ENCODE measurements around the gene CXADR. TPM values are rescaled to one million over a fixed set of nuclear protein-coding genes. Genes with fewer than 3 reads are reported as not detected.

CXADR gene
- total RNA-seq, 1 donor from 2014 or later: 0.16 TPM

GRCh38 chr21:17576080-17576835 lies 63.4 kb downstream of the CXADR start:
- no peak for DNase-seq
- intact Hi-C loops (cut with micrococcal nuclease): no loop called here
- peaks cover 8% of the 10 kb centered on the region for H3K27me3 Mint-ChIP-seq
- H3K4me3 Mint-ChIP-seq: no peak overlapping the region
- no peak overlapping the region for H3K27ac Mint-ChIP-seq
- no peaks in the 10 kb centered on the region for H3K4me1 Mint-ChIP-seq
- no peaks in the 10 kb centered on the region for H3K36me3 Mint-ChIP-seq (ENCODE audit: low read depth)
- no peaks in the 10 kb centered on the region for H3K9me3 Mint-ChIP-seq

GRCh38 chr21:17577701-17578100 lies 64.9 kb downstream of the CXADR start:
- intact Hi-C loops (cut with micrococcal nuclease): no loop called here
- no peak for DNase-seq

GRCh38 chr21:17578162-17578561 lies 65.3 kb downstream of the CXADR start:
- intact Hi-C loops (cut with micrococcal nuclease): no loop called here
- no peak for DNase-seq
- no peak overlapping the region for H3K4me3 Mint-ChIP-seq
- H3K27me3 Mint-ChIP-seq: peaks cover 13% of the 10 kb centered on the region
- H3K36me3 Mint-ChIP-seq (ENCODE audit: low read depth): no peaks in the 10 kb centered on the region
- H3K27ac Mint-ChIP-seq: no peak overlapping the region
- no peaks in the 10 kb centered on the region for H3K4me1 Mint-ChIP-seq
- no peaks in the 10 kb centered on the region for H3K9me3 Mint-ChIP-seq

More at GRCh38 chr21:17577701-17578100, 64.9 kb downstream of the CXADR start:
- Mint-ChIP-seq H3K4me3 (no peak overlapping the region), H3K27me3 (peaks cover 12% of the 10 kb centered on the region), H3K27ac (no peak overlapping the region), H3K36me3 (ENCODE audit: low read depth) (no peaks in the 10 kb centered on the region), H3K4me1 (no peaks in the 10 kb centered on the region), H3K9me3 (no peaks in the 10 kb centered on the region)

GRCh38 chr21:17578876-17579275 lies 66.0 kb downstream of the CXADR start:
- Mint-ChIP-seq H3K27ac (no peak overlapping the region), H3K36me3 (ENCODE audit: low read depth) (no peaks in the 10 kb centered on the region), H3K4me3 (no peak overlapping the region), H3K9me3 (no peaks in the 10 kb centered on the region), H3K27me3 (peaks cover 13% of the 10 kb centered on the region), H3K4me1 (no peaks in the 10 kb centered on the region)
- no peak for DNase-seq
- intact Hi-C loops (cut with micrococcal nuclease): no loop called here

GRCh38 chr21:17580319-17580718 lies 67.5 kb downstream of the CXADR start:
- DNase-seq: no peak
- no peak overlapping the region for H3K4me3 Mint-ChIP-seq
- no peaks in the 10 kb centered on the region for H3K9me3 Mint-ChIP-seq
- intact Hi-C loops (cut with micrococcal nuclease): no loop called here
- H3K4me1 Mint-ChIP-seq: no peaks in the 10 kb centered on the region
- H3K27ac Mint-ChIP-seq: no peak overlapping the region
- H3K36me3 Mint-ChIP-seq (ENCODE audit: low read depth): no peaks in the 10 kb centered on the region
- peaks cover 10% of the 10 kb centered on the region for H3K27me3 Mint-ChIP-seq

GRCh38 chr21:17583898-17584297 lies 71.1 kb downstream of the CXADR start:
- H3K4me1 Mint-ChIP-seq: no peaks in the 10 kb centered on the region

GRCh38 chr21:17585875-17586450 lies 73.1 kb downstream of the CXADR start:
- H3K36me3 Mint-ChIP-seq (ENCODE audit: low read depth): peaks cover 4% of the 10 kb centered on the region
- no peaks in the 10 kb centered on the region for H3K9me3 Mint-ChIP-seq
- H3K27ac Mint-ChIP-seq: no peak overlapping the region
- DNase-seq: peak; percentile 64
- peaks cover 5% of the 10 kb centered on the region for H3K27me3 Mint-ChIP-seq
- no peaks in the 10 kb centered on the region for H3K4me1 Mint-ChIP-seq
- intact Hi-C loops (cut with micrococcal nuclease): no loop called here
- no peak overlapping the region for H3K4me3 Mint-ChIP-seq

More at GRCh38 chr21:17583898-17584297, 71.1 kb downstream of the CXADR start:
- Mint-ChIP-seq H3K27ac (no peak overlapping the region), H3K36me3 (ENCODE audit: low read depth) (no peaks in the 10 kb centered on the region), H3K9me3 (no peaks in the 10 kb centered on the region), H3K27me3 (peaks cover 5% of the 10 kb centered on the region), H3K4me3 (no peak overlapping the region)
- intact Hi-C loops (cut with micrococcal nuclease): no loop called here
- DNase-seq: no peak

- H3K36me3 Mint-ChIP-seq (ENCODE audit: low read depth): peaks cover 32% of the 10 kb centered on the region
- H3K27ac Mint-ChIP-seq: no peak overlapping the region
- intact Hi-C loops (cut with micrococcal nuclease): loop anchor here (5.0 kb wide), 1 partner anchor 78 kb away; the partner anchor contains the start of gene CXADR
Measured at GRCh38 chr21:17590430-17590829, 77.6 kb downstream of the CXADR start.

GRCh38 chr21:17597680-17598079 lies 84.8 kb downstream of the CXADR start:
- DNase-seq: no peak
- intact Hi-C loops (cut with micrococcal nuclease): no loop called here
- Mint-ChIP-seq H3K27me3 (no peaks in the 10 kb centered on the region), H3K4me1 (peaks cover 14% of the 10 kb centered on the region), H3K9me3 (no peaks in the 10 kb centered on the region), H3K36me3 (ENCODE audit: low read depth) (peaks cover 68% of the 10 kb centered on the region), H3K27ac (no peak overlapping the region), H3K4me3 (no peak overlapping the region)

More at GRCh38 chr21:17590430-17590829, 77.6 kb downstream of the CXADR start:
- DNase-seq: no peak
- Mint-ChIP-seq H3K4me1 (peaks cover 4% of the 10 kb centered on the region), H3K9me3 (no peaks in the 10 kb centered on the region), H3K27me3 (no peaks in the 10 kb centered on the region), H3K4me3 (no peak overlapping the region)

- Mint-ChIP-seq H3K27ac (peak overlapping the region; percentile 34), H3K9me3 (no peaks in the 10 kb centered on the region), H3K36me3 (ENCODE audit: low read depth) (peaks cover 70% of the 10 kb centered on the region), H3K4me1 (peaks cover 21% of the 10 kb centered on the region), H3K4me3 (no peak overlapping the region), H3K27me3 (no peaks in the 10 kb centered on the region)
- intact Hi-C loops (cut with micrococcal nuclease): no loop called here
- no peak for DNase-seq
Measured at GRCh38 chr21:17598437-17598836, 85.6 kb downstream of the CXADR start.

- Mint-ChIP-seq H3K4me3 (peak overlapping the region; percentile 32), H3K9me3 (no peaks in the 10 kb centered on the region), H3K36me3 (ENCODE audit: low read depth) (peaks cover 68% of the 10 kb centered on the region), H3K27me3 (no peaks in the 10 kb centered on the region), H3K4me1 (peaks cover 29% of the 10 kb centered on the region), H3K27ac (no peak overlapping the region)
- intact Hi-C loops (cut with micrococcal nuclease): no loop called here
- DNase-seq: peak; percentile 36
Measured at GRCh38 chr21:17602874-17603273, 90.0 kb downstream of the CXADR start.

GRCh38 chr21:17607684-17608083 lies 94.8 kb downstream of the CXADR start:
- DNase-seq: no peak
- H3K36me3 Mint-ChIP-seq (ENCODE audit: low read depth): peaks cover 64% of the 10 kb centered on the region
- peaks cover 50% of the 10 kb centered on the region for H3K4me1 Mint-ChIP-seq
- intact Hi-C loops (cut with micrococcal nuclease): no loop called here
- H3K27ac Mint-ChIP-seq: peak overlapping the region; percentile 78
- H3K4me3 Mint-ChIP-seq: peak overlapping the region; percentile 11
- H3K27me3 Mint-ChIP-seq: no peaks in the 10 kb centered on the region
- no peaks in the 10 kb centered on the region for H3K9me3 Mint-ChIP-seq

GRCh38 chr21:17609681-17610080 lies 96.8 kb downstream of the CXADR start:
- no peaks in the 10 kb centered on the region for H3K27me3 Mint-ChIP-seq
- no peak for DNase-seq
- H3K36me3 Mint-ChIP-seq (ENCODE audit: low read depth): peaks cover 44% of the 10 kb centered on the region
- intact Hi-C loops (cut with micrococcal nuclease): loop anchor here (2.0 to 5.0 kb wide), 3 partner anchors 97 to 1877 kb away; partner anchors contain the start of gene CXADR
- no peaks in the 10 kb centered on the region for H3K9me3 Mint-ChIP-seq
- H3K4me3 Mint-ChIP-seq: peak overlapping the region; percentile 68
- peak overlapping the region; percentile 39 for H3K27ac Mint-ChIP-seq
- H3K4me1 Mint-ChIP-seq: peaks cover 43% of the 10 kb centered on the region

- Mint-ChIP-seq H3K9me3 (no peaks in the 10 kb centered on the region), H3K4me3 (peak overlapping the region; percentile 84), H3K36me3 (ENCODE audit: low read depth) (peaks cover 38% of the 10 kb centered on the region), H3K27me3 (no peaks in the 10 kb centered on the region), H3K4me1 (peaks cover 46% of the 10 kb centered on the region), H3K27ac (peak overlapping the region; percentile 96)
- intact Hi-C loops (cut with micrococcal nuclease): loop anchor here (1.0 to 5.0 kb wide), 4 partner anchors 98 to 1879 kb away; partner anchors contain the start of gene CXADR
- DNase-seq: peak; percentile 65
Measured at GRCh38 chr21:17610911-17611310, 98.1 kb downstream of the CXADR start.

Measured in activated CD4-positive, alpha-beta T cell treated with anti-CD3 and anti-CD28 coated beads, Interleukin-2, amount 10 ng/mL, durations not matched to agents 24 days and 14 days (primary cell).